Osteoblast (primary cell): ENCODE measurements around the gene ATRN. TPM values are rescaled to one million over a fixed set of nuclear protein-coding genes. Genes with fewer than 3 reads are reported as not detected.

ENCODE experiments used
- DNase-seq: peaks from one replicate; pipeline ENCODE4 v3.0.0; 2011; ENCODE audit warnings: low spot score, mixed read lengths; ENCODE audit not compliant: insufficient read length; ENCODE audit errors: missing footprints
- H2AFZ ChIP-seq: 2 replicates; pipeline ENCODE4 v1.6.0; 2011; ENCODE audit warnings: mild to moderate bottlenecking, low read length
- H3K27ac ChIP-seq: 2 replicates; pipeline ENCODE4 v1.5.1; 2011; ENCODE audit warnings: mild to moderate bottlenecking, low read depth, low read length, moderate library complexity
- H3K27me3 ChIP-seq: 2 replicates; pipeline ENCODE4 v1.6.0; 2012; ENCODE audit warnings: mild to moderate bottlenecking, control low read depth, inconsistent platforms, low read length, moderate library complexity; ENCODE audit not compliant: insufficient read depth
- H3K36me3 ChIP-seq: 2 replicates; pipeline ENCODE4 v1.5.1; 2011; ENCODE audit warnings: mild to moderate bottlenecking, low read length, control low read depth, moderate library complexity; ENCODE audit not compliant: insufficient read depth
- H3K4me1 ChIP-seq: 2 replicates; pipeline ENCODE4 v1.5.1; 2011; ENCODE audit warnings: mild to moderate bottlenecking, low read length, control low read depth, moderate library complexity; ENCODE audit not compliant: insufficient read depth
- H3K4me2 ChIP-seq: 2 replicates; pipeline ENCODE4 v1.6.0; 2011; ENCODE audit warnings: mild to moderate bottlenecking, low read length; ENCODE audit not compliant: insufficient read depth
- H3K4me3 ChIP-seq: fragments of 200-600 bp; sonication (generic); 3 replicates; pipeline ENCODE4 v1.5.1; 2012; ENCODE audit warnings: mild to moderate bottlenecking, low read length, inconsistent platforms; ENCODE audit not compliant: insufficient read depth
- H3K79me2 ChIP-seq: 2 replicates; pipeline ENCODE4 v1.6.0; 2012; ENCODE audit warnings: mild to moderate bottlenecking, low read length, control low read depth, inconsistent platforms; ENCODE audit not compliant: insufficient read depth
- H3K9me3 ChIP-seq: 2 replicates; pipeline ENCODE4 v1.5.1; 2011; ENCODE audit warnings: low read depth, low read length, control low read depth
- H4K20me1 ChIP-seq: 2 replicates; pipeline ENCODE4 v1.6.0; 2012; ENCODE audit warnings: mild to moderate bottlenecking, low read length, control low read depth; ENCODE audit not compliant: insufficient read depth
- total RNA-seq: library from RNA; depleted of rRNA; stranded (reverse); fragments of >200 nt; gene quantifications from 2 replicates; pipeline ENCODE4 v1.2.3, GENCODE V29; 2012
- TF ChIP-seq, protein P1 (sequence below): IDR thresholded peaks from 2 replicates; pipeline ENCODE4 v1.5.1; 2011; ENCODE audit warnings: mild to moderate bottlenecking, low read depth, low read length, moderate library complexity; ENCODE audit errors: extremely low read depth

Gene ATRN
- total RNA-seq, 1 donor: 48.1 TPM

DNA sequence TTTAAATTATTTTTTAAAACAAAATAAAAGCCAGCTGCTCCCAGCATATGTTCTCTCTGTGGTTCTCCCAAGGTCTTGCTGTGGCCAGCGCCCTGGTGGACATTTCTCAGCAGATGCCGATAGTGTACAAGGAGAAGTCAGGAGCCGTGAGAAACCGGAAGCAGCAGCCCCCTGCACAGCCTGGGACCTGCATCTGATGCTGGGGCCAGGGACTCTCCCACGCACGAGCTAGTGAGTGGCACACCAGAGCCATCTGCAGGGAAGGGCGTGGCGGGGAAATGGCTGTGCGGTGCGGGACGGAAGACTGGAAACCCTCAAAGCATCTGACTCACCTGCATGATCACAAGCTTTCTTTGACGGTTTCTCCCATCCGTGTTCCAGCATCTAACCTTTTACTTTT is 175.8 kb downstream of the ATRN start:
- TF ChIP-seq, protein P1, sequence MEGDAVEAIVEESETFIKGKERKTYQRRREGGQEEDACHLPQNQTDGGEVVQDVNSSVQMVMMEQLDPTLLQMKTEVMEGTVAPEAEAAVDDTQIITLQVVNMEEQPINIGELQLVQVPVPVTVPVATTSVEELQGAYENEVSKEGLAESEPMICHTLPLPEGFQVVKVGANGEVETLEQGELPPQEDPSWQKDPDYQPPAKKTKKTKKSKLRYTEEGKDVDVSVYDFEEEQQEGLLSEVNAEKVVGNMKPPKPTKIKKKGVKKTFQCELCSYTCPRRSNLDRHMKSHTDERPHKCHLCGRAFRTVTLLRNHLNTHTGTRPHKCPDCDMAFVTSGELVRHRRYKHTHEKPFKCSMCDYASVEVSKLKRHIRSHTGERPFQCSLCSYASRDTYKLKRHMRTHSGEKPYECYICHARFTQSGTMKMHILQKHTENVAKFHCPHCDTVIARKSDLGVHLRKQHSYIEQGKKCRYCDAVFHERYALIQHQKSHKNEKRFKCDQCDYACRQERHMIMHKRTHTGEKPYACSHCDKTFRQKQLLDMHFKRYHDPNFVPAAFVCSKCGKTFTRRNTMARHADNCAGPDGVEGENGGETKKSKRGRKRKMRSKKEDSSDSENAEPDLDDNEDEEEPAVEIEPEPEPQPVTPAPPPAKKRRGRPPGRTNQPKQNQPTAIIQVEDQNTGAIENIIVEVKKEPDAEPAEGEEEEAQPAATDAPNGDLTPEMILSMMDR: no peak
- H3K4me3 ChIP-seq: no peak overlapping the region
- H3K36me3 ChIP-seq: peaks cover 11% of the 10 kb centered on the region
- no peak overlapping the region for H3K27ac ChIP-seq
- no peak overlapping the region for H2AFZ ChIP-seq
- H4K20me1 ChIP-seq: no peaks in the 10 kb centered on the region
- DNase-seq: no peak
- H3K4me2 ChIP-seq: no peak overlapping the region
- H3K27me3 ChIP-seq: no peaks in the 10 kb centered on the region
- H3K4me1 ChIP-seq: no peaks in the 10 kb centered on the region
- no peaks in the 10 kb centered on the region for H3K79me2 ChIP-seq
- no peaks in the 10 kb centered on the region for H3K9me3 ChIP-seq

DNA sequence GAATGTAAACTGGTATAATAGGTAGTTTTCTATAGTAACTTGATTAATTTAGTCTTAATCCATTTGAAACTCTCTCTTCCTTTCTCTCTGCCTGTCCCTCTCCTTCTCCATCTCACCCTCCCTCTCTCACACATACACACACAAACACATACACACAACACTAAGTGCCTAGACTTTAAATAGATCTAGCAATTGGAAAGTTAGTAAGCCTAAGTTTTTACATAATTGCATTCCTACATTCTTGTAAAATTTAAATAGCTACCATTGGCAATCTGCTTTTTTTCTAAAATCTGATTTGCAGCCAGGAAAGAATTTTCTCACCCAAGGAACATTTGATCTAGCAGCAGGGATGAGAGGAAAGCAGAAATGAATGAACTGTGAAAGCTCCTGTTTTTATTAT is 176.7 kb downstream of the ATRN start:
- H4K20me1 ChIP-seq: no peaks in the 10 kb centered on the region
- no peaks in the 10 kb centered on the region for H3K27me3 ChIP-seq
- DNase-seq: no peak
- H3K27ac ChIP-seq: no peak overlapping the region
- TF ChIP-seq, protein P1: no peak
- no peaks in the 10 kb centered on the region for H3K79me2 ChIP-seq
- peaks cover 11% of the 10 kb centered on the region for H3K36me3 ChIP-seq
- H3K4me3 ChIP-seq: no peak overlapping the region
- no peaks in the 10 kb centered on the region for H3K9me3 ChIP-seq
- no peak overlapping the region for H2AFZ ChIP-seq
- H3K4me2 ChIP-seq: no peak overlapping the region
- no peaks in the 10 kb centered on the region for H3K4me1 ChIP-seq

DNA sequence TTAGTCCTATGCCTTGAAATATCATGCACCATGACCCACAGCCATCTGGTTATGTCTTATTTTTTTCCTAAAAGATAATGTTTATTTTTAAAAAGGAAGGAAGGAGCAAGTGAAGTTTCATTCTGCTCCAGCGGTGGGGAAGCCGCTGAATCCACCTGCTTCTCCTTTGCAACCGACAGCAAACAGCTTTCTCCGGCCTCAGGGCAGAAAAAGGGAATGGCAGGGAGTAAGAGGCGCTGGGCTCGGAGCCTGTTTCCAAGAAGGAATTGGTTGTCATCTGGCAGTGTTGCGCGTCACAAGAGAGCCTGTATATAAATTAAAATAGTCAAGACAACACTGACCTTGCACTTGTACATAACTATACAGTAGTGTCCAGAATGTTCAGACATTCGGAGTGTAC is 178.1 kb downstream of the ATRN start:
- Histone ChIP-seq H4K20me1 (no peaks in the 10 kb centered on the region), H3K4me3 (no peak overlapping the region), H3K36me3 (peaks cover 11% of the 10 kb centered on the region), H2AFZ (no peak overlapping the region), H3K4me2 (no peak overlapping the region), H3K4me1 (no peaks in the 10 kb centered on the region), H3K79me2 (no peaks in the 10 kb centered on the region), H3K27ac (no peak overlapping the region), H3K9me3 (no peaks in the 10 kb centered on the region), H3K27me3 (no peaks in the 10 kb centered on the region)
- TF ChIP-seq, protein P1: no peak
- no peak for DNase-seq

DNA sequence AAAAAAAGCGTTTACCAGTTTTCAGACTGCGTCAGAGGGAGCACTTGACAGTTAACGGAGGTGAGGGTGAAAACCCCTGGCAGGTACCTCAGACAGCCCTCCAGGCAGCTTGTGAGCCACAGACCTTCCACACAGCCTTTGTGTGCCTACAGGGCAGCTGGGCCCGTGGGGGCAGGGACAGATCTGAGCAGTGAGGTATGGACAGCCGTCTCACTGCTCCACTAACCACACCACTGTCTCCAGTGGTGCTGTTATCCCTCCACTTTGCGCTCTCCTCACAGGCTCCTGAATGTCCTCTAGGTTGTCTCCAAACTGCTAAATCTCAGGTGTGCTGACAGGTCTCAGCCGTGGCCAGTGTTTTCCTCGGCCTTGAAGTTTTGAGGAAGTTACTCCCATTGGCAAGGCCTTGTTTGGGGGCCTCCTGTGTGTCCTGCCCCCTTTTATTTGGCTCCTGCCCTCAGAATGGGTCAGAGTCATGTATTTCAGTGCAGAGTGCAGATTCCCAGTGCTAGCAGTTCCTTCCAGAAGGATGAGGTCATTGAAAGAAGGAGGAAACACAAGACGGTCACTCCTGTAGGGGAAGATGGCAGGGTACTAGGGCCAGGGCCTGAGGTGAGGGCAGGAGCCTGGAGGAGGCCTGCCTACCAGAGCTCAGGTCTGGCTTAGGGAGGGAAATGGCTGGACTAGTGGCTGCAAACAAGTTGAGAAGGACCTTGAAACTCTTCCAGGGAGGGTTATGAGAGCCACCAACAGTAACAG is 180.6 kb downstream of the ATRN start:
- Histone ChIP-seq H3K27ac (no peak overlapping the region), H3K4me2 (no peak overlapping the region)

More for the DNA sequence above, 180.6 kb downstream of the ATRN start:
- no peaks in the 10 kb centered on the region for H3K79me2 ChIP-seq
- TF ChIP-seq, protein P1: no peak
- H3K9me3 ChIP-seq: peaks cover 3% of the 10 kb centered on the region
- H3K36me3 ChIP-seq: peaks cover 8% of the 10 kb centered on the region
- no peaks in the 10 kb centered on the region for H4K20me1 ChIP-seq
- no peaks in the 10 kb centered on the region for H3K4me1 ChIP-seq
- no peak overlapping the region for H3K4me3 ChIP-seq
- H3K27me3 ChIP-seq: no peaks in the 10 kb centered on the region
- DNase-seq: peak; percentile 27
- H2AFZ ChIP-seq: no peak overlapping the region
